ENCODE measurements around the gene IRAK2. TPM values are rescaled to one million over a fixed set of nuclear protein-coding genes. Genes with fewer than 3 reads are reported as not detected.

IRAK2 gene
- total RNA-seq, 1 experiment from 2014 or later: 25.1 TPM

GRCh38 chr3:10268116-10268515 is 103.4 kb downstream of the IRAK2 start:
- CTCF ChIA-PET: no interaction called here
- ATAC-seq (no peak), DNase-seq (ENCODE audit: low read depth, low spot score) (no peak)
- H3K9me3 ChIP-seq (ENCODE audit: control insufficient read depth, insufficient read depth, low read depth, low read length): no peaks in the 10 kb centered on the region
- no TSS peak for BruUV-seq (replicated peaks)
- no peak overlapping the region for H3K4me3 ChIP-seq (ENCODE audit: low read depth in 2 of 2, low read length in 2 of 2)
- H3K27ac ChIP-seq (ENCODE audit: low read length): no peak overlapping the region
- POLR2A ChIA-PET: no interaction called here
- no peaks in the 10 kb centered on the region for H3K4me1 ChIP-seq (ENCODE audit: control insufficient read depth, insufficient read depth, low read length)
- intact Hi-C loops (cut with micrococcal nuclease; ENCODE audit: unreplicated experiment): no loop called here
- TF ChIP-seq CTCF (IDR thresholded peaks at IDR 0.05) (no peak), TCF7L2 (IDR thresholded peaks at IDR 0.05; ENCODE audit: low read depth, low read length) (no peak), SIN3A (IDR thresholded peaks at IDR 0.05; ENCODE audit: borderline replicate concordance, insufficient read depth, low read depth, low read length) (no peak), REST (IDR thresholded peaks at IDR 0.05; ENCODE audit: insufficient read depth in 1 of 2, low read depth in 2 of 2, low read length in 1 of 2) (no peak), POLR2AphosphoS5 (IDR thresholded peaks at IDR 0.05; ENCODE audit: low read depth, low read length) (no peak)
- no peaks in the 10 kb centered on the region for H3K27me3 ChIP-seq (ENCODE audit: control insufficient read depth, insufficient read depth, low read length)
- in situ Hi-C loops (cut with HindIII; ENCODE audit: low pct_unique_long_range_greater_than_20kb, low sequenced_read_pairs): no loop called here
- peaks cover 8% of the 10 kb centered on the region for H3K36me3 ChIP-seq (ENCODE audit: control insufficient read depth, insufficient read depth, low read length)

GRCh38 chr3:10268930-10269329 is 104.2 kb downstream of the IRAK2 start:
- ATAC-seq (no peak), DNase-seq (ENCODE audit: low read depth, low spot score) (no peak)
- POLR2A ChIA-PET: no interaction called here
- Histone ChIP-seq H3K9me3 (ENCODE audit: control insufficient read depth, insufficient read depth, low read depth, low read length) (no peaks in the 10 kb centered on the region), H3K4me3 (ENCODE audit: low read depth in 2 of 2, low read length in 2 of 2) (no peak overlapping the region), H3K27me3 (ENCODE audit: control insufficient read depth, insufficient read depth, low read length) (no peaks in the 10 kb centered on the region), H3K27ac (ENCODE audit: low read length) (no peak overlapping the region), H3K4me1 (ENCODE audit: control insufficient read depth, insufficient read depth, low read length) (no peaks in the 10 kb centered on the region), H3K36me3 (ENCODE audit: control insufficient read depth, insufficient read depth, low read length) (peaks cover 4% of the 10 kb centered on the region)
- intact Hi-C loops (cut with micrococcal nuclease; ENCODE audit: unreplicated experiment): no loop called here
- in situ Hi-C loops (cut with HindIII; ENCODE audit: low pct_unique_long_range_greater_than_20kb, low sequenced_read_pairs): no loop called here
- BruUV-seq (replicated peaks): no TSS peak
- TF ChIP-seq CTCF (IDR thresholded peaks at IDR 0.05) (no peak), POLR2AphosphoS5 (IDR thresholded peaks at IDR 0.05; ENCODE audit: low read depth, low read length) (no peak), SIN3A (IDR thresholded peaks at IDR 0.05; ENCODE audit: borderline replicate concordance, insufficient read depth, low read depth, low read length) (no peak), TCF7L2 (IDR thresholded peaks at IDR 0.05; ENCODE audit: low read depth, low read length) (no peak), REST (IDR thresholded peaks at IDR 0.05; ENCODE audit: insufficient read depth in 1 of 2, low read depth in 2 of 2, low read length in 1 of 2) (no peak)
- CTCF ChIA-PET: interaction anchor here (0.9 kb wide), 1 partner anchor 17 kb away, joined by 3 read pairs; no protein-coding TSS in a partner anchor

Data from Panc1 (cell line).